ENCODE data around the gene JMJD4.

DNA sequence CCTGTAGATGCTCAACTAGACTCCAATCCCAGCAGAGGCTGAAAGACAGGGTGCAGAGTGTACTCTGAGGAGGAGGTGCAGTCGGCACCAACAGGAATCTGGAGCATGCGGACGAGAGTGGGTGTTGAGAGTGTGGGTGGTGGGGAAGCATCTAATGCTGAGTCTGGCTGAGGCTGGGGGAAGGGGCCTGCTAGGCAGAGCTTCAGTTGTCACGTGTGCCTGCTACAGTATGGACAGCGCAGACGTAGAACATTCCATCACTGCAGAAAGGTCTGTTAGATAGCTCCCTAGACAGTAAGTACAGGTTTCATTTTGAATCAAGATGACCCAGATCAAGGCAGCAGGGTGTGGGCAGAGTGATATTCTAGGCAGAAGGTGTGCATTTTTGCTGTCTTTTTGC lies 23.3 kb upstream of the JMJD4 start:
- TF ChIP-seq, protein P1, sequence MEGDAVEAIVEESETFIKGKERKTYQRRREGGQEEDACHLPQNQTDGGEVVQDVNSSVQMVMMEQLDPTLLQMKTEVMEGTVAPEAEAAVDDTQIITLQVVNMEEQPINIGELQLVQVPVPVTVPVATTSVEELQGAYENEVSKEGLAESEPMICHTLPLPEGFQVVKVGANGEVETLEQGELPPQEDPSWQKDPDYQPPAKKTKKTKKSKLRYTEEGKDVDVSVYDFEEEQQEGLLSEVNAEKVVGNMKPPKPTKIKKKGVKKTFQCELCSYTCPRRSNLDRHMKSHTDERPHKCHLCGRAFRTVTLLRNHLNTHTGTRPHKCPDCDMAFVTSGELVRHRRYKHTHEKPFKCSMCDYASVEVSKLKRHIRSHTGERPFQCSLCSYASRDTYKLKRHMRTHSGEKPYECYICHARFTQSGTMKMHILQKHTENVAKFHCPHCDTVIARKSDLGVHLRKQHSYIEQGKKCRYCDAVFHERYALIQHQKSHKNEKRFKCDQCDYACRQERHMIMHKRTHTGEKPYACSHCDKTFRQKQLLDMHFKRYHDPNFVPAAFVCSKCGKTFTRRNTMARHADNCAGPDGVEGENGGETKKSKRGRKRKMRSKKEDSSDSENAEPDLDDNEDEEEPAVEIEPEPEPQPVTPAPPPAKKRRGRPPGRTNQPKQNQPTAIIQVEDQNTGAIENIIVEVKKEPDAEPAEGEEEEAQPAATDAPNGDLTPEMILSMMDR (IDR thresholded peaks at IDR 0.05) = no peak
- no peak for TF ChIP-seq POLR2A (IDR thresholded peaks at IDR 0.05)

Measured in heart left ventricle (tissue), 13 donors.